ENCODE measurements around the gene VIM.

- TF ChIP-seq EP300 (IDR thresholded peaks at IDR 0.05) (no peak), CTCF (IDR thresholded peaks at IDR 0.05) (no peak), POLR2A (IDR thresholded peaks at IDR 0.05) (no peak)
These were observed 46.9 kb upstream of the VIM start for GRCh38 chr10:17181110-17181509.

Measured in upper lobe of left lung (tissue), 4 donors.